K562 (cell line): ENCODE data around the gene PRKAG2.

ENCODE experiments used
- BACH1 ChIP-seq: fragments of 200-800 bp; sonication (Bioruptor generic); IDR thresholded peaks from 2 replicates; pipeline ENCODE4 v1.6.1; 2016; ENCODE audit warnings: missing genetic modification characterization, missing compliant biosample characterization
- CBX3 ChIP-seq, 2 experiments: IDR thresholded peaks; 1 replicate in 1 of 2; 2 replicates in 1 of 2; pipeline ENCODE4 v1.6.1; 2012; ENCODE audit warnings: inconsistent platforms in 2 of 2, low read length in 2 of 2, borderline replicate concordance in 1 of 2, control low read depth in 1 of 2
- POLR2AphosphoS2 ChIP-seq: IDR thresholded peaks from 2 replicates; pipeline ENCODE4 v1.6.1; 2012; ENCODE audit warnings: low read length, improper control_type of control experiment
- RNF2 ChIP-seq: sonication (generic); IDR thresholded peaks from 2 replicates; pipeline ENCODE4 v1.6.1; 2016
- ZNF282 ChIP-seq: sonication (generic); formaldehyde crosslinking; IDR thresholded peaks from 2 replicates; pipeline ENCODE4 v1.8.1; 2023; ENCODE audit warnings: missing genetic modification reagents
- TF ChIP-seq, protein P1 (sequence below): sonication (generic); formaldehyde crosslinking; IDR thresholded peaks from 2 replicates; pipeline ENCODE4 v1.5.0; 2020; ENCODE audit warnings: missing genetic modification reagents
- TF ChIP-seq, protein P2 (sequence below): fragments of 450-650 bp; IDR thresholded peaks from 2 replicates; pipeline ENCODE4 v1.6.1; 2016; ENCODE audit warnings: missing biosample characterization, missing genetic modification characterization
- TF ChIP-seq, protein P3 (sequence below), 3 experiments: IDR thresholded peaks in 2 of 3; conservative IDR thresholded peaks in 1 of 3; 2 replicates each; pipeline ENCODE4 v1.5.1; 2011 to 2012; ENCODE audit warnings: low read length in 3 of 3, mild to moderate bottlenecking in 3 of 3, control low read depth in 2 of 3, improper control_type of control experiment in 1 of 3, inconsistent platforms in 1 of 3, low read depth in 1 of 3, mixed read lengths in 1 of 3, moderate library complexity in 1 of 3; ENCODE audit not compliant: insufficient read depth in 2 of 3
- TF ChIP-seq, protein P4 (sequence below): sonication (generic); formaldehyde crosslinking; IDR thresholded peaks from 2 replicates; pipeline ENCODE4 v1.8.0; 2022; ENCODE audit warnings: mild to moderate bottlenecking, missing genetic modification reagents, borderline replicate concordance
- TF ChIP-seq, protein P5 (sequence below): fragments of 250-450 bp; sonication (Bioruptor Pico); IDR thresholded peaks from 2 replicates; pipeline ENCODE4 v1.5.0; 2021

DNA sequence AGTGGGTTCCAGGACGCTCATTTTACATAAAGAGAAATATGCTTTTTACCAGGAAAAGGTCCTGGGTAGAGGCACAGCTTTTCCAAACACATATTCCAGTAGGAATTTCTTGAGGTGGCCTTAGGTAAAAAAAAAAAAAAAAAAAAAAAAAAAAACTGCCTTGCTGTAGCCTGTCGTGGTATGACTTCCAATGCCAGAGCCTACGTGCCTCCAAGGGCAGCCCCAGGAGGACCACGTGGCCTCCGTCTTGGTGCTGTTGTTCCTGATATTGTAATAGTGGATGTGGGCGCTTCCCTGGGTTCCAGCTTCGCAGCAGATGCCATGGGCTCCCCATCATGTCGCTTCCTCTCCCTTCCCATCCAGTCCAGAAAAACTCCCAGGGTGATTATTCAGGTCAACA, 49.3 kb downstream of the PRKAG2 start:
- TF ChIP-seq, protein P1, sequence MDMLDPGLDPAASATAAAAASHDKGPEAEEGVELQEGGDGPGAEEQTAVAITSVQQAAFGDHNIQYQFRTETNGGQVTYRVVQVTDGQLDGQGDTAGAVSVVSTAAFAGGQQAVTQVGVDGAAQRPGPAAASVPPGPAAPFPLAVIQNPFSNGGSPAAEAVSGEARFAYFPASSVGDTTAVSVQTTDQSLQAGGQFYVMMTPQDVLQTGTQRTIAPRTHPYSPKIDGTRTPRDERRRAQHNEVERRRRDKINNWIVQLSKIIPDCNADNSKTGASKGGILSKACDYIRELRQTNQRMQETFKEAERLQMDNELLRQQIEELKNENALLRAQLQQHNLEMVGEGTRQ (CRISPR knock-in tag) = no peak
- no peak for TF ChIP-seq CBX3 (IDR thresholded peaks at IDR 0.05; ENCODE audit: borderline replicate concordance in 1 of 2, low read length in 2 of 2)
- TF ChIP-seq, protein P2, sequence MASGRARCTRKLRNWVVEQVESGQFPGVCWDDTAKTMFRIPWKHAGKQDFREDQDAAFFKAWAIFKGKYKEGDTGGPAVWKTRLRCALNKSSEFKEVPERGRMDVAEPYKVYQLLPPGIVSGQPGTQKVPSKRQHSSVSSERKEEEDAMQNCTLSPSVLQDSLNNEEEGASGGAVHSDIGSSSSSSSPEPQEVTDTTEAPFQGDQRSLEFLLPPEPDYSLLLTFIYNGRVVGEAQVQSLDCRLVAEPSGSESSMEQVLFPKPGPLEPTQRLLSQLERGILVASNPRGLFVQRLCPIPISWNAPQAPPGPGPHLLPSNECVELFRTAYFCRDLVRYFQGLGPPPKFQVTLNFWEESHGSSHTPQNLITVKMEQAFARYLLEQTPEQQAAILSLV (tag) = no peak
- TF ChIP-seq, protein P3, sequence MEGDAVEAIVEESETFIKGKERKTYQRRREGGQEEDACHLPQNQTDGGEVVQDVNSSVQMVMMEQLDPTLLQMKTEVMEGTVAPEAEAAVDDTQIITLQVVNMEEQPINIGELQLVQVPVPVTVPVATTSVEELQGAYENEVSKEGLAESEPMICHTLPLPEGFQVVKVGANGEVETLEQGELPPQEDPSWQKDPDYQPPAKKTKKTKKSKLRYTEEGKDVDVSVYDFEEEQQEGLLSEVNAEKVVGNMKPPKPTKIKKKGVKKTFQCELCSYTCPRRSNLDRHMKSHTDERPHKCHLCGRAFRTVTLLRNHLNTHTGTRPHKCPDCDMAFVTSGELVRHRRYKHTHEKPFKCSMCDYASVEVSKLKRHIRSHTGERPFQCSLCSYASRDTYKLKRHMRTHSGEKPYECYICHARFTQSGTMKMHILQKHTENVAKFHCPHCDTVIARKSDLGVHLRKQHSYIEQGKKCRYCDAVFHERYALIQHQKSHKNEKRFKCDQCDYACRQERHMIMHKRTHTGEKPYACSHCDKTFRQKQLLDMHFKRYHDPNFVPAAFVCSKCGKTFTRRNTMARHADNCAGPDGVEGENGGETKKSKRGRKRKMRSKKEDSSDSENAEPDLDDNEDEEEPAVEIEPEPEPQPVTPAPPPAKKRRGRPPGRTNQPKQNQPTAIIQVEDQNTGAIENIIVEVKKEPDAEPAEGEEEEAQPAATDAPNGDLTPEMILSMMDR (IDR thresholded peaks at IDR 0.05 in 2 of 3, conservative IDR thresholded peaks at IDR 0.05 in 1 of 3; ENCODE audit: insufficient read depth in 2 of 3, low read depth in 1 of 3, low read length in 3 of 3) = no peak
- TF ChIP-seq RNF2 = no peak
- TF ChIP-seq, protein P4, sequence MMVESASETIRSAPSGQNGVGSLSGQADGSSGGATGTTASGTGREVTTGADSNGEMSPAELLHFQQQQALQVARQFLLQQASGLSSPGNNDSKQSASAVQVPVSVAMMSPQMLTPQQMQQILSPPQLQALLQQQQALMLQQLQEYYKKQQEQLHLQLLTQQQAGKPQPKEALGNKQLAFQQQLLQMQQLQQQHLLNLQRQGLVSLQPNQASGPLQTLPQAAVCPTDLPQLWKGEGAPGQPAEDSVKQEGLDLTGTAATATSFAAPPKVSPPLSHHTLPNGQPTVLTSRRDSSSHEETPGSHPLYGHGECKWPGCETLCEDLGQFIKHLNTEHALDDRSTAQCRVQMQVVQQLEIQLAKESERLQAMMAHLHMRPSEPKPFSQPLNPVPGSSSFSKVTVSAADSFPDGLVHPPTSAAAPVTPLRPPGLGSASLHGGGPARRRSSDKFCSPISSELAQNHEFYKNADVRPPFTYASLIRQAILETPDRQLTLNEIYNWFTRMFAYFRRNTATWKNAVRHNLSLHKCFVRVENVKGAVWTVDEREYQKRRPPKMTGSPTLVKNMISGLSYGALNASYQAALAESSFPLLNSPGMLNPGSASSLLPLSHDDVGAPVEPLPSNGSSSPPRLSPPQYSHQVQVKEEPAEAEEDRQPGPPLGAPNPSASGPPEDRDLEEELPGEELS (CRISPR knock-in tag) = no peak
- TF ChIP-seq ZNF282 (CRISPR knock-in tag) = no peak
- no peak for TF ChIP-seq BACH1 (tag)
- TF ChIP-seq POLR2AphosphoS2 = no peak
- TF ChIP-seq, protein P5, sequence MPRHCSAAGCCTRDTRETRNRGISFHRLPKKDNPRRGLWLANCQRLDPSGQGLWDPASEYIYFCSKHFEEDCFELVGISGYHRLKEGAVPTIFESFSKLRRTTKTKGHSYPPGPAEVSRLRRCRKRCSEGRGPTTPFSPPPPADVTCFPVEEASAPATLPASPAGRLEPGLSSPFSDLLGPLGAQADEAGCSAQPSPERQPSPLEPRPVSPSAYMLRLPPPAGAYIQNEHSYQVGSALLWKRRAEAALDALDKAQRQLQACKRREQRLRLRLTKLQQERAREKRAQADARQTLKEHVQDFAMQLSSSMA (CRISPR knock-in tag) = no peak
